Activated CD4-positive, alpha-beta T cell treated with anti-CD3 and anti-CD28 coated beads, Interleukin-2, amount 50 U/mL, for 1 hour (primary cell): Measurements from ENCODE around the gene OAT.

Source experiments
- DNase-seq: peaks from one replicate; pipeline ENCODE4 v3.0.0-alpha.2; 2020

Gene OAT

GRCh38 chr10:124349996-124350280 lies 68.8 kb downstream of the OAT start:
- no peak for DNase-seq

- DNase-seq, result no peak
These were observed 69.3 kb downstream of the OAT start for GRCh38 chr10:124349231-124349995.

- no peak for DNase-seq
These were observed 69.9 kb downstream of the OAT start for GRCh38 chr10:124348801-124349200.

- no peak for DNase-seq
These were observed 70.8 kb downstream of the OAT start for GRCh38 chr10:124347956-124348355.
